ENCODE measurements around the gene MBD4. TPM values are rescaled to one million over a fixed set of nuclear protein-coding genes. Genes with fewer than 3 reads are reported as not detected.

MBD4 gene
- total RNA-seq, 6 experiments from 2014 or later: 18.7 to 25.7 (median 21.8) TPM

DNA sequence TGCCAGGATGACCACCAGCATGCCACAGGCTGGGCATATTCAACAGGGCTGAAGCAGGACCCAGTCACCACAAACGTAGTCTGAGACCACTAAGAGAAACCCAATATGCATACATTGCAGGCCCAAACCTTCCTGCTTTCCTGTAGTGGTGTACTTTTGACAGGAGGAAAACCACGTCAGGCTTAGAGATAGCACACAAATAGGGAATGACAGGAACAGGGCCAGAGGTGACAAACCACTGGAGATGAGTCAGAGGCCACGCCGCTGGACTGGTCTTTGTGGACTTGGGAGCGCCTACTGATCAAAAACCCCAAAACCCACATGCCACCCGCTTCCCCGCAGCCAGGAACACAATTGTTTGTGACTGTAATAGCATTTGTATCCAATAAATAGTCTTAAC lies 7.7 kb downstream of the MBD4 start:
- Mint-ChIP-seq H3K27ac (no peak overlapping the region), H3K4me3 (no peak overlapping the region), H3K9me3 (no peaks in the 10 kb centered on the region), H3K4me1 (ENCODE audit: low read depth) (peaks cover 36% of the 10 kb centered on the region), H3K36me3 (ENCODE audit: low read depth) (peaks cover 35% of the 10 kb centered on the region), H3K27me3 (ENCODE audit: insufficient read depth) (no peaks in the 10 kb centered on the region)
- TF ChIP-seq, protein P1, sequence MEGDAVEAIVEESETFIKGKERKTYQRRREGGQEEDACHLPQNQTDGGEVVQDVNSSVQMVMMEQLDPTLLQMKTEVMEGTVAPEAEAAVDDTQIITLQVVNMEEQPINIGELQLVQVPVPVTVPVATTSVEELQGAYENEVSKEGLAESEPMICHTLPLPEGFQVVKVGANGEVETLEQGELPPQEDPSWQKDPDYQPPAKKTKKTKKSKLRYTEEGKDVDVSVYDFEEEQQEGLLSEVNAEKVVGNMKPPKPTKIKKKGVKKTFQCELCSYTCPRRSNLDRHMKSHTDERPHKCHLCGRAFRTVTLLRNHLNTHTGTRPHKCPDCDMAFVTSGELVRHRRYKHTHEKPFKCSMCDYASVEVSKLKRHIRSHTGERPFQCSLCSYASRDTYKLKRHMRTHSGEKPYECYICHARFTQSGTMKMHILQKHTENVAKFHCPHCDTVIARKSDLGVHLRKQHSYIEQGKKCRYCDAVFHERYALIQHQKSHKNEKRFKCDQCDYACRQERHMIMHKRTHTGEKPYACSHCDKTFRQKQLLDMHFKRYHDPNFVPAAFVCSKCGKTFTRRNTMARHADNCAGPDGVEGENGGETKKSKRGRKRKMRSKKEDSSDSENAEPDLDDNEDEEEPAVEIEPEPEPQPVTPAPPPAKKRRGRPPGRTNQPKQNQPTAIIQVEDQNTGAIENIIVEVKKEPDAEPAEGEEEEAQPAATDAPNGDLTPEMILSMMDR (IDR thresholded peaks at IDR 0.05): no peak
- DNase-seq: no peak

DNA sequence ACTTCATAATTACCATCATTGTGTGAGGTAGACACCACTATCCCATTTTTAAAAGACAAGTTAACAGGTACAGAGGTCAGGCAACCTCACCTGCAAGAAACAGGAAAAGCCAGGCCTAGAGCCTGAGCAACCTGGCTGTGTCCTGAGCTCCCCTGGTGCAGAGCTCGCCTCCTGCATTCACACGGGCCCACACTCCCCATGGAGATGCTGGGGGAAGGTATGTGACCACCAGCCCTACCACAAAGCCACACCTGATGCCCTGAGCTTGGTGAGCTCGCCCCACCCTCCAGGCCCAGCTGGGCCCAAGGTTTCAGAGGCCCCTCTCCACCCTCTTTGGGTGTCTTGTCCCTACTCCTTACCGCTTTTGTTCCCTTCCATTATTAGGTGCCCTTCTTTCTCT lies 10.1 kb downstream of the MBD4 start:
- H3K9me3 Mint-ChIP-seq: no peaks in the 10 kb centered on the region
- H3K36me3 Mint-ChIP-seq (ENCODE audit: low read depth): peaks cover 28% of the 10 kb centered on the region
- H3K4me1 Mint-ChIP-seq (ENCODE audit: low read depth): peaks cover 21% of the 10 kb centered on the region
- no peak for DNase-seq
- no peaks in the 10 kb centered on the region for H3K27me3 Mint-ChIP-seq (ENCODE audit: insufficient read depth)
- H3K4me3 Mint-ChIP-seq: no peak overlapping the region
- TF ChIP-seq, protein P1 (IDR thresholded peaks at IDR 0.05): no peak
- no peak overlapping the region for H3K27ac Mint-ChIP-seq

DNA sequence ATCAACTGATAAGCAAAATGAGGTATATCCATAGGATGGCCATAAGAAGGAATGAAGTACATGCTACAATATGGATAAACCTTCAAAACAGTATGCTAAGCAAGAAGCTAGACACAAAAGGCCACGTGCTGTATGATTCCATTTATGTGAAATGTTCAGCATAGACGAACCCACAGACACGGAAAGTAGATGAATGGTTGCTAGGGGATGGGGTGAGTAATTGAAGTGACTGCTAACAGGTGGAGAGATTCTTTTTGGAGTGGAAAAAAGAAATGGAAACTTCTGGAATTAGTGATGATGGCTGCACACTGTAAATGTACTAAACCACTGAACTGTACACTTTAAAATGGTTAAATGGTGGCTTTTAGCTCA lies 10.7 kb downstream of the MBD4 start:
- Mint-ChIP-seq H3K9me3 (no peaks in the 10 kb centered on the region), H3K27me3 (ENCODE audit: insufficient read depth) (no peaks in the 10 kb centered on the region), H3K4me3 (peak overlapping the region; percentile 93), H3K27ac (0 out of 2 replicates have a peak overlapping the region, but pooled peaks have one; percentile 1), H3K36me3 (ENCODE audit: low read depth) (peaks cover 26% of the 10 kb centered on the region), H3K4me1 (ENCODE audit: low read depth) (peaks cover 26% of the 10 kb centered on the region)
- DNase-seq: no peak
- TF ChIP-seq, protein P1 (IDR thresholded peaks at IDR 0.05): no peak

DNA sequence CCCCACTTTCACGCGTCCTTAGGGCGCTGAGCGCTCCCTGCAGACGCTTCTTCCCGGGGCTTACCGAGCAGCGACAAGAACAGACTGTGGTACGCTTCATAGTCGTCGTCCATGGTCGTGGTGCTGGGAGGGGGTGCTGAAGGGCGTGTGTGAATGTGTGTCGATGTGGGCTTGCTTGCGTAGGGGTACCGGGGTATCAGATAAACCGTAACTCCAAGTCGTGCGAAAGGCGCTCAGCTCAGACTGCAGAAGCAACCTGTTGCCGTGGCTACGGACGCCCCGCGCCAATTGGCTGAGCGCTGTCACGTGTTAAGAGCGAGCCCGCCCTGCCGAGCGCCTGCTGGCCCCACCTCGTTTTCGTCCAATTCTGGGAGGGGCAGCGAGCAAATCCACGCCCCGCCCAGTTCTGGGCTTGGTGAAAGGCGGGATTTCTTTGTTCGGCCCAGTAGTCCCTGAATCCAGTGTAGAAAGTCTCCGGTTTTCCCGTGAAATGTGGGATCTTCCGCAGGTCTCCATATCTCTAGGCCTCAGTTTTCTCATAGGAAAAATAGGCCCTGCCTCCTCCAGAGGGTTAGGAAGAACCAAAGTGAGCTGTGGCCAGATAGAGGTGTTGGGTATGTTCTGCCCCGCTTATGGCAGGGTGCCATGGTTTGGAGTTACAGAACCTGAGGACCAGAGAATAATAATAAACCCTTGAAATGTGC lies 11.2 kb downstream of the MBD4 start, which contains the start of gene EFCAB12:
TSS of gene EFCAB12 (minus strand) at position 261 of the 704 bp plus-strand sequence. CDS start at position 113, 148 bp downstream.
- no peaks in the 10 kb centered on the region for H3K9me3 Mint-ChIP-seq
- peaks cover 31% of the 10 kb centered on the region for H3K4me1 Mint-ChIP-seq (ENCODE audit: low read depth)
- H3K4me3 Mint-ChIP-seq: peak within 1 kb of the TSS; percentile 93
- H3K27ac Mint-ChIP-seq: peak within 1 kb of the TSS; percentile 1; the same call in 1 of the 2 replicates
- TF ChIP-seq, protein P1 (IDR thresholded peaks at IDR 0.05): no peak; the same call in 1 of the 2 replicates
- DNase-seq: peak; percentile 90
- H3K36me3 Mint-ChIP-seq (ENCODE audit: low read depth): peaks cover 20% of the 10 kb centered on the region
- peaks cover 2% of the 10 kb centered on the region; the same call in 1 of the 2 replicates for H3K27me3 Mint-ChIP-seq (ENCODE audit: insufficient read depth)

DNA sequence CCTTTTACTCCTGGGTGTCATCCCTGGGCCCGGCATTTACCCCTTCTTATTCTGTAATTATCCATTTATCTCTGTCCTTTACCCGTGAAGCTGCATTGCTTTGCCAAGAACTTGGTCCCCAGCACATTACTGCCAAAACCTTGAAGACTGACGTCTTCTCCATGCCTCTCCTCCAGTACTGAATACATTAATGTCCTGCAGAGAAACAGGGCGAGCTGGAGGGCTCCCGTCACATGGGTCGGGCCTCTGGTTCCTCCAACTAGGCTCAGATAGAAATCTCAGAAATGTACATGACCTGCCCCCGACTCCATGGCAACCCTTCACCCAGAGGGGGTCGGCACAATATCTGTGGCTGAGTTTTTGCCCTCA lies 11.8 kb downstream of the MBD4 start:
- Mint-ChIP-seq H3K4me3 (peak overlapping the region; percentile 93), H3K27me3 (ENCODE audit: insufficient read depth) (peaks cover 2% of the 10 kb centered on the region; the same call in 1 of the 2 replicates), H3K9me3 (no peaks in the 10 kb centered on the region), H3K4me1 (ENCODE audit: low read depth) (peaks cover 33% of the 10 kb centered on the region), H3K27ac (no peak overlapping the region; the same call in 1 of the 2 replicates), H3K36me3 (ENCODE audit: low read depth) (peaks cover 17% of the 10 kb centered on the region; the same call in 1 of the 2 replicates)
- DNase-seq: no peak
- TF ChIP-seq, protein P1 (IDR thresholded peaks at IDR 0.05): no peak

Measured in HFFc6 (cell line).